ENCODE data around the gene PPIE. TPM values are rescaled to one million over a fixed set of nuclear protein-coding genes. Genes with fewer than 3 reads are reported as not detected.

Gene PPIE
- total and polyA plus RNA-seq, 2 of the 8 experiments (the other 6 are each of a cell fraction or from before 2014, with no cell fraction given), result 38.9 to 56.1 TPM

DNA sequence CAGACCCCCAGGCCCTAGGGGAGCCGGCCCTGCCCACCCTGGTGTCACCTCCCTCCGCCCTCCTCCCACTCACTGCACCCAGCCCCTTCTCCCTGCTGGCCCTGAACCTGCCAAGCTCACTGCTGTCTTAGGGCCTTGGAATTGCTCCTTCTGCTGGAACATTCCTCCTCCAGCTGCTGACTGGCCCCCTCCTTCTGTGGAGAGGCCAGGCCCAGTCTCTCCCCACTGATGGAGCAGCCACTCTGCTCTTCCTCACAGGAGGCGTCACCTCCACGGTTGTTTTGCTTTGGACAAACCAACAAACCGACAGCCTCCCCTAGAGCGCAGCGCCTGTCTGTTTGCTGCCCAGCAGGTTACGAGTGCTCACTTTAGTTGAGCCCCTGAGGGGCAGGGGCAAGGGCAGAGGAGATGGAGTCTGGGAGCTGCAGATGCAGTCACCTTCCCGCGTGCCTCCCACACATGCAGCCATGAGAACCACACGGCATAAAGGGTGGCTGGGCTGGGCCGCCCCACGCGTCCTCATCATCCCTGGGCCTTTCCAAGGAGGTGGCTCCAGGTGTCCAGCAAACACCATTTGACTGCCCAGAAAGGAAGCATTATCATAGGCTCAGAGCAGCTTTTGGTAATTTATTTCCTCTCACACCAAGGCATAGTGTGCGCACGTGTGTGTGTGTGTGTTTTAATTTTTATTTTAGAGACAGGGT, 23.0 kb downstream of the PPIE start:
- H3K36me3 ChIP-seq (ENCODE audit: control insufficient read depth in 2 of 4, insufficient read depth in 4 of 4, low read length in 3 of 4), result peaks cover 2 to 6% (median 2%) of the 10 kb centered on the region in 4 experiments; a peak in 5 of 8 replicates
- H3K27me3 ChIP-seq (replicated peaks in 1 of 4; ENCODE audit: control insufficient read depth in 3 of 4, extremely low read depth in 1 of 4, insufficient read depth in 3 of 4, low read length in 3 of 4), result no peaks in the 10 kb centered on the region
- no peak overlapping the region for H3K9ac ChIP-seq (replicated peaks in 1 of 4; ENCODE audit: extremely low read depth in 1 of 4, low read depth in 3 of 4, low read length in 3 of 4)
- no peak overlapping the region for H2BK15ac ChIP-seq (ENCODE audit: low read length)
- no peak overlapping the region for H3K4me2 ChIP-seq (ENCODE audit: insufficient read depth in 1 of 2, low read depth in 2 of 2, low read length in 2 of 2)
- H3K23me2 ChIP-seq (ENCODE audit: low read depth, low read length), result no peaks in the 10 kb centered on the region
- no peak overlapping the region for H3K14ac ChIP-seq (ENCODE audit: insufficient read length)
- no peak overlapping the region for H4K91ac ChIP-seq (replicated peaks; ENCODE audit: insufficient read length, low read length)
- no peaks in the 10 kb centered on the region for H3K4me1 ChIP-seq (replicated peaks in 1 of 4; ENCODE audit: control insufficient read depth in 3 of 4, insufficient read depth in 4 of 4, low read length in 3 of 4)
- no peaks in the 10 kb centered on the region for H4K20me1 ChIP-seq (replicated peaks in 1 of 2; ENCODE audit: control insufficient read depth in 1 of 2, insufficient read depth in 2 of 2, low read length in 2 of 2)
- FAIRE-seq (no peak), DNase-seq (ENCODE audit: low read depth in 1 of 2, low spot score in 2 of 2) (no peak)
- no peak overlapping the region for H3K18ac ChIP-seq (ENCODE audit: extremely low read depth, low read length)
- peak overlapping the region; percentile 46; the same call in 1 of the 2 replicates for H4K8ac ChIP-seq (ENCODE audit: extremely low read depth, insufficient read depth, low read length)
- H3K9me3 ChIP-seq (ENCODE audit: insufficient read depth in 2 of 2, low read depth in 1 of 2, low read length in 1 of 2), result peaks cover 5 to 12% of the 10 kb centered on the region in 2 experiments; a peak in 1 of 4 replicates
- POLR2A ChIA-PET (ENCODE audit: partially characterized antibody), result no interaction called here
- no peak overlapping the region for H2BK120ac ChIP-seq (replicated peaks; ENCODE audit: low read depth, low read length)
- no peak overlapping the region for H3K27ac ChIP-seq (ENCODE audit: low read depth, low read length)
- H3K4me3 ChIP-seq (ENCODE audit: extremely low read depth in 1 of 4, insufficient read depth in 2 of 4, low read depth in 3 of 4, low read length in 4 of 4), result no peak overlapping the region
- H2BK20ac ChIP-seq (ENCODE audit: low read length), result no peak overlapping the region
- no peak overlapping the region for H2BK12ac ChIP-seq (ENCODE audit: low read depth, low read length)
- no peak overlapping the region for H3K23ac ChIP-seq (ENCODE audit: insufficient read length)
- no peak overlapping the region for H2AFZ ChIP-seq (ENCODE audit: low read length)
- no peak overlapping the region for H2BK5ac ChIP-seq (ENCODE audit: low read depth, low read length)
- H3K56ac ChIP-seq (replicated peaks; ENCODE audit: insufficient read length, low read depth, low read length), result no peak overlapping the region
- CTCF ChIA-PET (ENCODE audit: partially characterized antibody), result interaction anchor here (0.6 to 1.4 kb wide), 2 partner anchors 38 to 104 kb away, joined by 4 read pairs; no protein-coding TSS in a partner anchor
- no peak overlapping the region for H2AK5ac ChIP-seq (ENCODE audit: low read depth, low read length)
- no peaks in the 10 kb centered on the region for H3K79me2 ChIP-seq (ENCODE audit: control insufficient read depth in 1 of 2, insufficient read depth in 2 of 2, low read length in 2 of 2)
- 93% methylated on average over 15 of the region's 16 CpGs; no CpG with 5 or more reads in 1 of the 2 experiments for WGBS, 2 experiments (ENCODE audit: extremely low coverage in 1 of 2, insufficient coverage in 1 of 2, insufficient read length in 1 of 2, insufficient replicate concordance in 2 of 2, low coverage in 1 of 2, low lambda C conversion rate in 2 of 2, missing lambda C conversion rate in 1 of 2)
- H3K79me1 ChIP-seq (ENCODE audit: low read depth, low read length), result no peaks in the 10 kb centered on the region
- no peak overlapping the region for H3K4ac ChIP-seq (replicated peaks; ENCODE audit: insufficient read length, low read depth, low read length)
- no peak overlapping the region for H4K5ac ChIP-seq (ENCODE audit: insufficient read length, low read depth, low read length)
- no peak for TF ChIP-seq CTBP2 (IDR thresholded peaks at IDR 0.05; ENCODE audit: borderline replicate concordance, insufficient read depth, insufficient read length, low read length)
- no peak for TF ChIP-seq SP4 (IDR thresholded peaks at IDR 0.05; ENCODE audit: low read length)
- TF ChIP-seq, protein P1, sequence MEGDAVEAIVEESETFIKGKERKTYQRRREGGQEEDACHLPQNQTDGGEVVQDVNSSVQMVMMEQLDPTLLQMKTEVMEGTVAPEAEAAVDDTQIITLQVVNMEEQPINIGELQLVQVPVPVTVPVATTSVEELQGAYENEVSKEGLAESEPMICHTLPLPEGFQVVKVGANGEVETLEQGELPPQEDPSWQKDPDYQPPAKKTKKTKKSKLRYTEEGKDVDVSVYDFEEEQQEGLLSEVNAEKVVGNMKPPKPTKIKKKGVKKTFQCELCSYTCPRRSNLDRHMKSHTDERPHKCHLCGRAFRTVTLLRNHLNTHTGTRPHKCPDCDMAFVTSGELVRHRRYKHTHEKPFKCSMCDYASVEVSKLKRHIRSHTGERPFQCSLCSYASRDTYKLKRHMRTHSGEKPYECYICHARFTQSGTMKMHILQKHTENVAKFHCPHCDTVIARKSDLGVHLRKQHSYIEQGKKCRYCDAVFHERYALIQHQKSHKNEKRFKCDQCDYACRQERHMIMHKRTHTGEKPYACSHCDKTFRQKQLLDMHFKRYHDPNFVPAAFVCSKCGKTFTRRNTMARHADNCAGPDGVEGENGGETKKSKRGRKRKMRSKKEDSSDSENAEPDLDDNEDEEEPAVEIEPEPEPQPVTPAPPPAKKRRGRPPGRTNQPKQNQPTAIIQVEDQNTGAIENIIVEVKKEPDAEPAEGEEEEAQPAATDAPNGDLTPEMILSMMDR (IDR thresholded peaks at IDR 0.05; ENCODE audit: control extremely low read depth in 1 of 3, insufficient read depth in 1 of 3, low read depth in 1 of 3, low read length in 3 of 3), result no peak
- no peak for TF ChIP-seq YY1 (IDR thresholded peaks at IDR 0.05; ENCODE audit: low read depth, low read length)
- no peak for TF ChIP-seq TEAD4 (IDR thresholded peaks at IDR 0.05; ENCODE audit: low read depth, low read length)
- TF ChIP-seq EZH2 (IDR thresholded peaks at IDR 0.05; ENCODE audit: low read depth, low read length, severe bottlenecking), result no peak
- TF ChIP-seq, protein P2, sequence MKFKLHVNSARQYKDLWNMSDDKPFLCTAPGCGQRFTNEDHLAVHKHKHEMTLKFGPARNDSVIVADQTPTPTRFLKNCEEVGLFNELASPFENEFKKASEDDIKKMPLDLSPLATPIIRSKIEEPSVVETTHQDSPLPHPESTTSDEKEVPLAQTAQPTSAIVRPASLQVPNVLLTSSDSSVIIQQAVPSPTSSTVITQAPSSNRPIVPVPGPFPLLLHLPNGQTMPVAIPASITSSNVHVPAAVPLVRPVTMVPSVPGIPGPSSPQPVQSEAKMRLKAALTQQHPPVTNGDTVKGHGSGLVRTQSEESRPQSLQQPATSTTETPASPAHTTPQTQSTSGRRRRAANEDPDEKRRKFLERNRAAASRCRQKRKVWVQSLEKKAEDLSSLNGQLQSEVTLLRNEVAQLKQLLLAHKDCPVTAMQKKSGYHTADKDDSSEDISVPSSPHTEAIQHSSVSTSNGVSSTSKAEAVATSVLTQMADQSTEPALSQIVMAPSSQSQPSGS (IDR thresholded peaks at IDR 0.05; ENCODE audit: low read length), result no peak
- TF ChIP-seq CREB1 (IDR thresholded peaks at IDR 0.05), result no peak
